OCI-M2 (cell line): ENCODE results near the gene SP100.
"Not testable (repeated sequence)": the region's sequence is repeated elsewhere in the genome, so short reads cannot be mapped to it uniquely, and the experiment has no call there.

Experiments used
- DNase-seq: peaks from one replicate; lab custom pipeline; 2025; ENCODE audit not compliant: unreplicated experiment; lab: John Stamatoyannopoulos, UW

SP100 gene

GRCh38 chr2:230457073-230457768 lies 41.2 kb downstream of the SP100 start:
- DNase-seq, result no peak

- no peak for DNase-seq
These were observed 41.8 kb downstream of the SP100 start for GRCh38 chr2:230457793-230458192.

- no peak for DNase-seq
These were observed 43.2 kb downstream of the SP100 start for GRCh38 chr2:230459216-230459615.

- no peak for DNase-seq
These were observed 55.1 kb downstream of the SP100 start for GRCh38 chr2:230471074-230471473.

- no peak for DNase-seq
These were observed 56.6 kb downstream of the SP100 start for GRCh38 chr2:230472621-230473018.

GRCh38 chr2:230473378-230473777 lies 57.4 kb downstream of the SP100 start:
- no peak for DNase-seq

- DNase-seq, result no peak
These were observed 59.1 kb downstream of the SP100 start for GRCh38 chr2:230475143-230475542.

- no peak for DNase-seq
These were observed 69.9 kb downstream of the SP100 start for GRCh38 chr2:230485801-230486341.

GRCh38 chr2:230491219-230491618 lies 75.2 kb downstream of the SP100 start:
- DNase-seq, result not testable (repeated sequence)

- no peak for DNase-seq
These were observed 76.1 kb downstream of the SP100 start for GRCh38 chr2:230492107-230492506.

- DNase-seq, result no peak
These were observed 79.0 kb downstream of the SP100 start for GRCh38 chr2:230494980-230495379.

- DNase-seq, result no peak
These were observed 80.9 kb downstream of the SP100 start for GRCh38 chr2:230496891-230497290.

GRCh38 chr2:230498506-230499107 lies 82.6 kb downstream of the SP100 start:
- DNase-seq, result no peak

- no peak for DNase-seq
These were observed 86.6 kb downstream of the SP100 start for GRCh38 chr2:230502593-230502992.

- DNase-seq, result no peak
These were observed 87.8 kb downstream of the SP100 start for GRCh38 chr2:230503798-230504197.

GRCh38 chr2:230505162-230505561 lies 89.2 kb downstream of the SP100 start:
- no peak for DNase-seq

GRCh38 chr2:230512955-230513748 lies 97.2 kb downstream of the SP100 start:
- no peak for DNase-seq

GRCh38 chr2:230520061-230520874 lies 104.3 kb downstream of the SP100 start:
- DNase-seq, result no peak

- DNase-seq, result no peak
These were observed 104.8 kb downstream of the SP100 start for GRCh38 chr2:230520875-230521155.

- DNase-seq, result no peak
These were observed 105.4 kb downstream of the SP100 start for GRCh38 chr2:230521386-230521785.

- DNase-seq, result no peak
These were observed 109.7 kb downstream of the SP100 start for GRCh38 chr2:230525682-230526081.
